HK-2 (cell line): ENCODE data around the gene PODXL2.

ENCODE experiments used
- DNase-seq: peaks from one replicate; pipeline ENCODE4 v3.0.0-alpha.2; 2018; ENCODE audit not compliant: unreplicated experiment

Gene PODXL2

GRCh38 chr3:127720985-127721935 is 92.3 kb downstream of the PODXL2 start:
- DNase-seq = no peak

- DNase-seq = no peak
Observed at GRCh38 chr3:127722091-127722784, 93.3 kb downstream of the PODXL2 start.
